GM18511 (cell line): ENCODE data around the gene ADSS1.
A peak's percentile ranks its signal among the peaks of the same experiment; 100 is the strongest.
"Not testable (repeated sequence)": the region's sequence is repeated elsewhere in the genome, so short reads cannot be mapped to it uniquely, and the experiment has no call there.

Source experiments
- ATAC-seq: cut with Tn5 transposase; IDR thresholded peaks from one replicate; pipeline ENCODE4 v1.9.1; 2021; ENCODE audit warnings: mild to moderate bottlenecking, moderate library complexity; ENCODE audit not compliant: unreplicated experiment

ADSS1 gene

DNA sequence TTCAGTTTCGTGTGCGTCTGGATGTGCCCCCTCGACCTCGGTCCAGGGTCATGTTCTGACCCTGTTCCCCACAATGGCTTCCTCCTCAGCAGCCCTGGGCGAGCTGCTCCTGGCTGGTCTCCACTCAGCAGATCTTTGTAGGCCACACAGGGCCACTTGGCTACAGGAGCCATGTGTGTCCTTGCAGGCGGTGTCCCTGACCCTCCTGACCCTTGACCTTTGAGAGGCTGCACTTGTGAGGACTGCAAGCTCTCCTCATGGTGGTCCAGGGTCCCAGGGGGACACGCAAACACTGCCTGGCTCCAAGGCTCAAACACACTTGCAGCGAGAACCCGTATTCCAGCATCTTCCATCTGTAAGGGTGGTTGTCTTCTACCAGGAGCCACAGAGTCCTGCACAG, 21.4 kb downstream of the ADSS1 start:
- no peak for ATAC-seq

DNA sequence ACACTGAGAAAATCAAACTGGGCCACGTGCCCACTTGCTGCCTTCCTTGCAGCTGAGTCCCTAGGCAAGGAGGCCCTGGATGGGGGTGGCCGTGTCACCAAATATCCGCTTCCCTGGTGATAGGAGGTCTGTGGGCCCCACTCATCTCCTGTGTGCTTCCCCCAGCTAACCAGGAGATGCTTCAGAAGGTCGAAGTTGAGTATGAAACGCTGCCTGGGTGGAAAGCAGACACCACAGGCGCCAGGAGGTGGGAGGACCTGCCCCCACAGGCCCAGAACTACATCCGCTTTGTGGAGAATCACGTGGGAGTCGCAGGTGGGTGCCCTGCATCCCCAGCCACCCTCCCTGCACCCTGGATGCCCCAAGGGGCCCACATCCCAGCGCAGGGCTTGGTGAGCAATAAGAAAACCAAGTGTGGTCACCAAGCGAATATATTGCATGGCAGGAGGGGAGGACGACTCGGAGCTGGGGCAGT, 22.1 kb downstream of the ADSS1 start:
- no peak for ATAC-seq

DNA sequence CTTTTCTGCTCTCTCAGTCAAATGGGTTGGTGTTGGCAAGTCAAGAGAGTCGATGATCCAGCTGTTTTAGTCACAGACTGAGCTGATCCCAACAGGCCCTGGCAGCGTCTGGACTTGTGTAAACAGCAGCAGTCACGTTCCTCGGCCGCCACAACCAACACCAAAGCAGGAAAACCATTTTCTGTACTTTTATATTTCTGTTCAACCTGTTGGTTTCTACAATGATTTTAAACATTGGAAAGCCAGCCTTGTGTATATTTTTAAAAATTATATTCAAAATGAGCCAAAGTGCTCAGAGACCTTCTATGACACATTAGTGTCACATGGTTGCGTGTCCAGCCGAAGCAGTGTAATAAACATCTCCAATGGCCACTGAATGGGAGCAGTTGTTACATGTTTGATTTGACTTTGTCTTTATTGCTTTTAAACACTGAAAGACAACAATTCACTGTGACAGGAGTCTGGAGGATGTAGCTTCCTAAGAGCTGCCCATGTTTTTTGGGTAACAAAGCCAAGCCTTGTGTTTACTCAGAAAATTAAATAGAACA, 23.0 kb downstream of the ADSS1 start:
- no peak for ATAC-seq

DNA sequence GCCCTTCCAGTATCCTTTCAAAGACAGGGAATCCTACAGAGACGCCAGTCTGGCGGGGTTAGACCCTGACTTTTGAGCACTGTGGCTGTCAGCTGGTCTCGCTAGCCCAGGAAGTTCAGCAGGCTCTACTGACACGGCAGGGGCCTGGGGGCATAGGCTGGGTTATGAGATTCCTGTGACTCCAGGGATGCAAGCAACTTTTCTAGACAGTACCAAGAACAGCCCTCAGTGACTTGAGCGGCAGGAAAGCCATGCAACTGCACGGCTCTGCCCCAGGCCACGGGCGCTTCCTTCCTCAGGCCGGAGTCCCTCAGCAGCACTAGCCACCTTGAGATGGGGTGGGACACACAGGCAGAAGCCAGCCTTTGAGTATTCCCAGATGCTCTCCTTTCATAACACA, 23.8 kb downstream of the ADSS1 start:
- ATAC-seq = no peak

DNA sequence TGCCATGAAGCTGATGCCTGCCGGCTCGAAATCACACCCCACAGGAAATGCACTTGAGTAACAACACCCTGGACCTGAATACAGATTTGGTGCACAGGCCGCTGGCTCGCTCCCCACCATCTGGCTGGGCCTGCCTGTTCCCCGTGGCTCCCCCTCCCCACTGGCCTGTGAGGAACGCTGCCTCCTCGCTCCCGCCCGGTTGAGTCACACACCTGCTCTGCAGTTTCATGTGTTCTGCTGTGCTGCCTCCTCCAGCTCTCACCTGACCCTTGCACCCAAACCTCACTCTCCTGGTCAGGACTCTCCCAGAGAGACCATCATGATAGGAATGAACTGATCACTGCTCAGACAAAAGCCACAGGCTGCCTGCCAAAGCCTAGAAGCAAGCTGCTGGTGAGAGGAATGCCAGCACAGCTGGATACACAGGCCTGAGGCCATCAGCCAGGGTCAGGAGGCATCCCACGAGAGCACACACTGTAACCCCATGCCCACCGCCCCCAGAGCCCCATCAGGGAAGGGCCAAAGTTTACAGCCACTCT, 25.2 kb downstream of the ADSS1 start:
- no peak for ATAC-seq

DNA sequence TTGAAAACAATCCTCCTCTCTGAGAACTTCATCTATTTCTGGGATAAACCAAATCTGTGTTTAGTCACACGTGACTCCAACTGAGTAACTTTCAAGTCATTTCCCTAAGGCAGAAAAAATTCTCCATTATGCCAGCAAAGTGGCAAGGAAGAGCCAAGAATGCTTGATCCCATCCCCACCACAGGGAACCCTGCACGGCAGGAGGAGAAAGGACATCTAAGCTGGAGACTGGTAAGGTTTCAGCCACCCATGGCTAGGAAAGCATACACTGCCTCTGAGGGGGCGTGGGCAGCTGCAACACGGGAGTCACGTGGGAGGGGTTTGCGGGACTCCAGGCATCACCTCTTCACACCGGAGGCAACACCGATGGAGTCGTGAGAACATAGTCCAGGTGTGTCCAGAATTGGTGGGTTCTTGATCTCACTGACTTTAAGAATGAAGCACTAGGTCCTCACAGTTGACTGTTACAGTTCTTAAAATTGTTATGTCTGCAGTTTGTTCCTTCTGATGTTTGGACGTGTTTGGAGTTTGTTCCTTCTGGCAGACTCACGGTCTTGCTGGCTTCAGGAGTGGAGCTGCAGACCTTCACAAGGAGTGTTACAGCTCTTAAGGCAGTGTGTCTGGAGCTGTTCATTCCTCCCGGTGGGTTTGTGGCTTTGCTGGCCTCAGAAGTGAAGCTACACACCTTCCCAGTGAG, 26.2 kb downstream of the ADSS1 start:
- ATAC-seq = no peak

DNA sequence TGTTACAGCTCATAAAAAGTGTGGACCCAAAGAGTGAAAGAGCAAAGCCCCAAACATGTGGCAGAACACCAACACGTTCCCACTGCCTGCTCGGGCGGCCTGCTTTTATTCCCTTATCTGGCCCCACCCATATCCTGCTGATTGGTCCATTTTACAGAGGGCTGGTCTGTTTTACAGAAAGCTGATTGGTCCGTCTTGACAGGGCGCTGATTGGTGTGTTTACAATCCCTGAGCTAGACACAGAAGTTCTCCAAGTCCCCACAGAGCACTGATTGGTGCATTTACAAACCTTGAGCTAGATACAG, 26.7 kb downstream of the ADSS1 start:
- ATAC-seq = not testable (repeated sequence)

DNA sequence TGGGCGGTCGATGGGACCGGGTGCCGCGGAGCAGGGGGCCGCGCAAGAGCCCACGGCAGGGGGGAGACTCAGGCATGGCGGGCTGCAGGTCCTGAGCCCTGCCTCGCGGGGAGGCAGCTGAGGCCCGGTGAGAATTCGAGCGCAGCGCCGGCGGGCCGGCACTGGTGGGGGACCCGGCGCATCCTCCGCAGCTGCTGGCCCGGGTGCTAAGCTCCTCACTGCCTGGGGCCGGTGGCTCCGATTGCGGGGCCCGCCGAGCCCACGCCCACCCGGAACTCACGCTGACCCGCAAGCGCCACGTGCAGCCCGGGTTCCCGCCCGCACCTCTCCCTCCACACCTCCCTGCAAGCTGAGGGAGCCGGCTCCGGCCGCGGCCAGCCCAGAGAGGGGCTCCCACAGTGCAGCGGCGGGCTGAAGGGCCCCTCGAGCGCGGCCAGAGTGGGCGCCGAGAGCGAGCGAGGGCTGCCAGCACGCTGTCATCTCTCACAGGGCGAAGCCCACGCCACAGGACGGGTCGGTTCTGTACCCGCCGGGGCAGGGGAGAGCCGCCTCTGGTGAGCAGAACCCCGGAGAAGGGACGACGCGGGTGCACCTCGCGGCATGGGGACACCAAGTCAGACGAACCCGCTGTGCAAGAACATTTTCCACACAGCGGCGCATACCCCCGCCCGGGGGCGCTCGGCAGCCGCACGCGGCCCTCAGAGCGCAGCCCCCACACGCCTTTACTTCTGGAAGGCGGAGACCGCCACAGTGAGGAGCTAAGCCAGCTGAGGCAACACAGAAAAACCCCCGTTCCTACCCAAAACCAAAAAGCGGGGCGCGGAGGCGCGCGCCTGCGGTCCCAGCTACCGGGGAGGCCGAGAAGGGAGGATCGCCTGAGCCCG, 27.8 kb downstream of the ADSS1 start:
- ATAC-seq = no peak

DNA sequence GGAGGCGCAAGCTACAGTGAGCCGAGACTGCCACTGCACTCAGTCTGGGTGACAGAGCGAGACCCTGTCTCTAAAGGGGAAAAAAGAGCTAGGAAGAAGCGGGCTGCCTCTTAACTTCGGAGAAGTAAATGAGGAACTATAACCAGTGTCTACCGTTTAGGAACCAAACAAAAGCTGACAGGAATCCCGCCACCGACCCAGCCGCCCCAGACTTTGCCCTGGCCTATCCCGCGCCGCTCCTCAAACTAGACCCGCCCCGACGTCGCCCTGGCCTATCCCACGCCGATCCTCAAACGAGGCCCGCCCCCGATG, 28.4 kb downstream of the ADSS1 start:
- ATAC-seq = peak; percentile 87

DNA sequence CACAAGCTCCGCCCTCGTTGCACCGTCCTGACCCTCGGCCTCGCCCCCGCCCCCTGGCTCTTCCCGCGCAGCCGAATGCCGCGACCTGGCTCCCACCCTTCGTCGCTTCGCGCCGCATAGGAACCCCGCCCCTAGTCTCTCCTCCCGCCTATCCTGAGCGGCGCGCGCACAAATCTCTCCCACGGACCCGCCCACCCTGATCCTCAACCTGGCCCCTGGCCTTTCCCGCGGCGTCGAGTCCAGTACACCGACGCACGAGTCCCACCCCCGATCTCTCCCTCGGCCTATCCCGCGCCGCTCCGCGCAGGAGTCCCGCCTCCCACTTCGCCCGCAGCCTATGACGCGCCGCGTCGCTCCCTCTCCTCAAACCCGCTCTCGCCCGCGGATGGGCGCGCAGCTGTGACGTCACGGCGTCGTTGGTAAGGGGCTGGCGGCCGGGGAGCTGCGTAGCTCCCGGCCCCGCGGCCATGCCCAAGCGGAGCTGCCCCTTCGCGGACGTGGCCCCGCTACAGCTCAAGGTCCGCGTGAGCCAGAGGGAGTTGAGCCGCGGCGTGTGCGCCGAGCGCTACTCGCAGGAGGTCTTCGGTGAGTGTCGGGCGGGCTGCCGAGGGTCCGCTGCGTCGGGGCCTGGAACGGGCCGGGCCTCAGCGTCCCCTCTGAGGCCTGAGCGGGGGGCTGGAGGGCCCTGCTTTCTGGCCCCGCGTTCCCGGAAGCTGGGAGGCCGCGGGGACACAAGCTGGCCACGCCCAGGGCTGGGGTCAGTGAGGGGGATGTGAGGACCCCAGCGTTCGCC, 28.9 kb downstream of the ADSS1 start, which contains the start of gene SIVA1:
TSS of gene SIVA1 (plus strand) at position 413 of the 793 bp plus-strand sequence. CDS start at position 468, 55 bp downstream.
- ATAC-seq = peak; percentile 92

DNA sequence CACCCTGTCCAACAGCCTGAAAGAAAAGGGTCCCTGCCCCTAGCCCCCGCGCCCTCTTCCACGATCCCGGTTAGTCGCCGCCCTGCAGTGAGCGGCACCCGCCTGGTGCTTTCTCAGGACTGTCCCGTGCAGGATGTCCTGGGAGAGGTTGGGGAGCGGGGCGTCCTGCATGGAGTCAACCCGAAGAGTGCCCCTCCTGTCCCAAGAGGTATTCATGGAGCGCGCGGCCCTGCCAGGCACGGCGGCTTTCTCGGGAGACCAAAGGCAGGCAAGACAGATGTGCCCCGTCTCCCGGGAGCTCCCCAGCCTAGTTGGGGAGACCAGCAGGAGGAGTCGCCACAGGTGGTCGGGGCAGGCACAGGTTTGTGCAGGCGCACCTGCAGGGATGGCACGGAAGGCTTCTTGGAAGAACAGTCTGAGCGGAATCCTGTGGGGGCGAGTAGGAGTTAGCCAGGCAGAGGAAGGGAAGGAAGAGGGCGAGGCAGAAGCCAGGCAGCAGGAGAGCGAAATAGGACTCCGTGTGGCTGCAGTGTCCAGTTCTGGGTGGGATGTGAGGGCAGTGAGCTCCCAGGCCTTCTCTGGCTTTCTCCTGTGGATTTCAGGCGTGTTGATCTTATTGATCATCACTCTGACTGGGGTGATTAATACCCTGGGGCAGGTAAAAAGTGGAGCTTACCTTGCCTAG, 29.6 kb downstream of the ADSS1 start:
- no peak for ATAC-seq

DNA sequence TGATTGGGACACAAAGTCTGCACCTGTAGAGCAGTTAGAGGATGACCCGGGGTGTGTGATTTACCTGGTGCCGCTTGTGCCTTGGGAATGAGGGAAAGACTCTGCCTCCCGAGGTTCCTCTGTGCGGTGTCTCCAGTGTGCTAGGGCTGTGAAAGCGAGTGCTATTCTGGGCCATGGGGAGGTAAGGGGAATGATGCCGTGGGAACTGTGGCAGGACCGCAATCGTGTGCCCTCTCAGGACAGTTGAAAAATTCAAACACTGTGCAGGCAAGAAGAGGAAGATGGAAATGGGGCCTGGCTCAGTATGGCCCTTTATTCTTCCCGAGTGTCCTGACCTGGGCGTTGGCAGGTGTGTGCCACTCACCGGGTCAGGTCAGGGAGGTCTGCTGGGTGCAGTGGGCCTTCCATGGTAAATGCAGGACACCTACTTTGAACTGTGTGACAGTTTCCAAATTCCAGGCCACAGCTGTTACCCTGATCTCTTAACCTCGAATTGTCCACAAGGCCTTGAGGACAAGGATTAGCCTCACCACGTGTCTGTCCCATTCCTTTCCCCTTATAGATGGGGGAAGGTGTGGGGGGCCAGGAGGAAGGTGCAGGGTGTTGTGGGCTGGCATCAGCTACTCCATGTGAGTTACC, 30.3 kb downstream of the ADSS1 start:
- no peak for ATAC-seq

DNA sequence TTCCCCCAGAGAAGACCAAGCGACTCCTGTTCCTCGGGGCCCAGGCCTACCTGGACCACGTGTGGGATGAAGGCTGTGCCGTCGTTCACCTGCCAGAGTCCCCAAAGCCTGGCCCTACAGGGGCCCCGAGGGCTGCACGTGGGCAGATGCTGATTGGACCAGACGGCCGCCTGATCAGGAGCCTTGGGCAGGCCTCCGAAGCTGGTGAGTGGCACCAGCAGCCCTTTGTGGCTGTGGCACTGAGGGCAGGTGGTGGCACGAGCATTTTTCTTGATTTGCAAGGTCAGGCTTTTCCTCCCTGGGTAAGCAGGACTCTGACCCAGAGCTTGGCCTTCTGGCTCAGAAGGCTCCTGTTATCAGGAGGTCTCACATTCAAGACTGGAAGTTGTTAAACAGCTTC, 31.6 kb downstream of the ADSS1 start:
- no peak for ATAC-seq

DNA sequence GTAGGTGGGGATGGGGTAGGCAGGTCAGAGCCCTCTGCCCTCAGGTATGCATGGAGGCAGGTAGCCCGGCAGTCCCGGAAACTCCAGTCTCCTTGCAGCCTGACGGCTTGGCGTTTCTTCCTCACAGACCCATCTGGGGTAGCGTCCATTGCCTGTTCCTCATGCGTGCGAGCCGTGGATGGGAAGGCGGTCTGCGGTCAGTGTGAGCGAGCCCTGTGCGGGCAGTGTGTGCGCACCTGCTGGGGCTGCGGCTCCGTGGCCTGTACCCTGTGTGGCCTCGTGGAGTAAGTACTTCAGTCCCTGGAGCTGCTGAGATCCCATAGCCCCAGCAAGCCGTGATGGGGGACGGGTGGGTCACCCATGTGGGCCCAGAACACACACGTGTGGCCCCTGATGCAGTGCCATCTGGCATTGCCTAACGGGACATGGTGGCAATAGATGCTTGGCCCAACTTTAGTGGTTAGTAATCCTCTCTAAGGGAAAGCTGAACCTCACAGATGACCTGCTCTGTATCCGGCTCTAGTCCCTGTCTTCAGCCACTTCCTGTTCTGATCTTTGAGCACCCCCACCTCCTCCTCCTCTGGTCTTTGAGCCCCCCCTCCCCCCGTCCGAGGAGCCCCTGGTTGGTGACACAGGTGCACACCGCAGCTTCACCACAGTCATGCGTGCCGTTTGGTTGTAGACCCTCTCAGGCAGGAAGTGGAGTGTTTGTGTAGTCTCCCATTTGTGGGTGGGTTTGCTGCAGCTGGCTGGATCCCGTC, 32.6 kb downstream of the ADSS1 start:
- no peak for ATAC-seq

DNA sequence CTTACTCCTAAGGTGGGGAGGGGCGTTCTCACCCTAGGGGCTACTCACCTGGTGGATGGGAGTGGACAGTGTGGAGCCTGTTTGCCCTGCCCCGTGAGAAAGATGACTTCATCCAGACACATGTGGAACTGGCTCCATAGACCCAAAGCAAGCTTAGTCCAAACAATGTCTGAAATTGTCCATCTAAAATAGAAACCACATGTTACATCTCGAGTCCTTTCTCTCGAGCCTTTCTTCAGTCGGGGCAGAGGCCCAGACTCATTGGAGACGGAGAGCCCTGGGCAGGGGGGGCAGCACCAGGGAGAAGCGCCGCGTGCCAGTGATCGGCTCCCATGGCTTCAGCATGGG, 33.2 kb downstream of the ADSS1 start:
- no peak for ATAC-seq

DNA sequence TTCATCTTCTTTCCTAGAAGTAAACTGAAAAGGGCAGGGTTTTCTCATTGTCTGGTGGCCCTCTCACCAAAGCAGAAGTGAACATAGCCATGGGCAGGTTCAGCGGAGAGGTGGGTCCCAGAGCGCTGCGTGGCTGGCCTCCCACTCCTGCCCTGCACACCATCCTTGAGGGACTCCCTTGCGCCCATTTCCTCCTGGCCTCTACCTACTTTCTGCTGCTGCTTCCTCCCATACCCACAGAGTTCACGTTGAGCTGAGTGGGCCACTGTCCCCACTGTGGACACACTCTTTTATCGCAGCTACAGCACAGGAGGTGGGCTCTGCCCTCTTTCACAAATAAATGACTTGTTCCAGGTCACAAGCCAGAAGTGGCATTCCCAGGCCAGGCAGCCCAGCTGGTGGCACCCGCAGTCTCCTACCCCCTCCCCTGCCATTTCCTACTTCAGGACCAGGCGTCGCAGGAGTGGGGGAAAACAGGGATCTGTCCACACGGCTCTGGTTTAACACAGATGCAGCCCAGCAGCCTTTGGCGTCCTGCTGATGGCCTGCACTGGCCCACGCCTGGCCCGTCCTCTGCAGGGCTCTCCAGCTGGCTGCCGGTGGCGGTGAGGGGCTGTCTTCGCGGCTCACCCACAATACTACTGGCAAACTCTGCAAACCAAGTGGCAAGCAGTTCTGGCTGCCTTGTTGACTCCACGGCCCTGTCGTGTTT, 33.8 kb downstream of the ADSS1 start:
- no peak for ATAC-seq

DNA sequence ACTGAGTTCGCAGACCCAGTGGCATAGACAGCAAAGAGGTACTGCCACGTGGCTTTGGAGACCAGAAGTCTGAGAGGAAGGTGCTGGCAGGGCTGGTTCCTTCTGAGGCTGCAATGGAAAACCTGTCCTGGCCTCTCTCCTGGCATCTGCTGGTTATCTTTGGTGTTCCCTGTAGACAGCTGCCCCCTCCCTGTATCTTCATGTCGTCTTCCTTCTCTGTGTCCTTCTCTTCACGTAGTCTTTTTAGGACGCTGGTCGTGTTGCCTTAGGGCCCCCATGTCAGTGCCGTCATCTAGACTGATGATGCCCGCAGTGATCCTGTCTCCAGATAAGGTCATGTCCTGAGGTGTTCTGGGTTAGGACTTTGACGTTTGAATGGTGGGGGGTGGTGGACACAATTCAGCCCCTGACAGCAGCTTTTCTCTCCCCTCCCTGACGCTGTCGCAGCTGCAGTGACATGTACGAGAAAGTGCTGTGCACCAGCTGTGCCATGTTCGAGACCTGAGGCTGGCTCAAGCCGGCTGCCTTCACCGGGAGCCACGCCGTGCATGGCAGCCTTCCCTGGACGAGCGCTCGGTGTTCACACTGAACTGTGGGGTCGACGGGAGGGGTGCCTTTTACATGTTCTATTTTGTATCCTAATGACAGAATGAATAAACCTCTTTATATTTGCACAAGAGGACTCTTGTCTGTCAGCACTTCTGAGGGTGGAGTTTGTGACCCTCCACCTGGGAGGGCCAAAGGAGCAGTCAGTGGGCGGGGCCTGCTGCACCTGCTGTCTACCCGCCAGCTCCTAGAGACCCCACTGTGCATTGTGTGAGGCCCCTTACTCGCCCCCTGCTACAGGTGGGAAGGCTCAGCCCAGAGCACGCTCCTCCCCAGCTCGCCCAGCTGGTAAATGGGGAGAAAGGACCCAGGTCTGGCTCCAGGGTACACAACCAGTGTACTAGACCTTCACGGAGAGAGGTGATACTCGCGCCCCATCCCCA, 35.2 kb downstream of the ADSS1 start:
- no peak for ATAC-seq

DNA sequence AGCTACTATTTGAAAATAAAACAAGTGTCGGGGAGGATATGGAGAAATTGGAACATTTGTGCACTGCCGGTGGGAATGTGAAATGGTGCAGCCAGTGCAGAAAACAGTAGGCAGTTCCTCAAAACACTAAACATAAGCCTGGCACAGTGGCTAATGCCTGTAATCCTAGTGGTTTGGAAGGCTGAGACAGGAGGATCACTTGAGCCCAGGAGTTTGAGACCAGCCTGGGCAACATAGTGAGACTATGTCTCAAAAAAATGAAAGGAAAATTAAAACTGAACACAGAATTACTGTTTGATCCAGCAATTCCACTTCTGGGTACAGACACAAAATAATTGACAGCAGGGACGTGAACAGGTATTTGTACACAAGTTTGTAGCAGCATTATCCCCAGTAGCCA, 41.5 kb downstream of the ADSS1 start:
- no peak for ATAC-seq
